Measurements from ENCODE around the gene ANKRD22.
"Not testable (repeated sequence)": the region's sequence is repeated elsewhere in the genome, so short reads cannot be mapped to it uniquely, and the experiment has no call there.

ANKRD22 gene

GRCh38 chr10:88877298-88877697 is 25.7 kb upstream of the ANKRD22 start:
- DNase-seq (ENCODE audit: low spot score), result no peak

DNA sequence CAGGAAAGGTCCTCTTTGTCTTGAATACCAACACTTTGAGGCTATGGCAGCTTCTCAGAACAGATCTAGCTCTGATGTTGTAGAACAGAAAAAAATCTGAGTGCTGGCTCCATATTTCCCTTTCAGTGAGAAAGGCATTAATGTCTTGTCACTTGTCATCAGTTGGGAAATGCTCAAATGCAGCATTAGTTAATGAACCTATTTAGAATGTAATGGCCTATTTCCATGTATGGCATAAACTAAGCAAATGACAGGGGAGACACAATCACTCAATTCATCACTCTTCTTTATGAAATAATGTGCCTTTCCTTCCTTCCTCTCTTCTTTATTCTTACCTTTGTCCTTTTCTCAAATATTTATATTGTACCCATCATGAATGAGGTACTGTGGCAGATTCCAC is 23.4 kb upstream of the ANKRD22 start:
- DNase-seq (ENCODE audit: low spot score), result no peak

DNA sequence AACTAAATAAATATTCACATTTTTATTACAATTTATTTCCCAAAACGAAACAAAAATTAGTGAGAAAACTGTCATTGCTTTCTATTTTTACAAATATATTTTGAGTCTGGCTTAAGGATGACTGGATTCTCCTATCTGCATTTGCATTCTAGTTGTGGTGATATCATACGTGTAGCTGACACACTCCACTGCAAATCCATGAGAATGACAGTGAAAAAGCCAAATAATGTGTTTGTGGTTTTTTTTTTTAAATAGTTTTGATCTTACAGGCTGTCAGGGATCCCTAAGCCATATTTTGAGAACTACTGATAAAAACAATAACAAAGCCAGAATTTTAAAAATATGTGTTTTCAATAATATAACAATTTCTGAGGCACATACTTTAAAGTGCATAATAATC is 22.6 kb upstream of the ANKRD22 start:
- DNase-seq (ENCODE audit: low spot score), result no peak

DNA sequence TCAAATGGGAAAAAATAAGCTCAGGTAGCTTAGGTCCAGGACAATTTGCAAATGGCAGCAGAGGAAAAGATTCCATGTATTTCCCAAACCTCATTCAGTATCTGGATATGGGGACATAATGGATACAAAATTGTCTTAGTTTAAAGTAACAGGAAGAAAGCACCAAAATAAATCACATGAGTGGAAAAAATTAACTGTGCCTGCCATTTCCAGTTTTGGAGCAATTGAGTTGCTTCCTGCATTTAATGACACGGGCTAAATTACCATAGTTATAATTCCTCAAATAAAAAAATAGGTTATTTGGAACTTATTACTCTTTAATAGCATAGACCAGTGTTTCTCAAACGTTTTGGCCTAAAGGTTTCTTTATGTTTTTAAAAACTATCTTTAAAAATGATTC is 22.1 kb upstream of the ANKRD22 start:
- DNase-seq (ENCODE audit: low spot score), result no peak

- no peak for DNase-seq (ENCODE audit: low spot score)
Measured at GRCh38 chr10:88870089-88870488, 18.4 kb upstream of the ANKRD22 start.

GRCh38 chr10:88866454-88866853 is 14.8 kb upstream of the ANKRD22 start:
- DNase-seq (ENCODE audit: low spot score), result no peak

DNA sequence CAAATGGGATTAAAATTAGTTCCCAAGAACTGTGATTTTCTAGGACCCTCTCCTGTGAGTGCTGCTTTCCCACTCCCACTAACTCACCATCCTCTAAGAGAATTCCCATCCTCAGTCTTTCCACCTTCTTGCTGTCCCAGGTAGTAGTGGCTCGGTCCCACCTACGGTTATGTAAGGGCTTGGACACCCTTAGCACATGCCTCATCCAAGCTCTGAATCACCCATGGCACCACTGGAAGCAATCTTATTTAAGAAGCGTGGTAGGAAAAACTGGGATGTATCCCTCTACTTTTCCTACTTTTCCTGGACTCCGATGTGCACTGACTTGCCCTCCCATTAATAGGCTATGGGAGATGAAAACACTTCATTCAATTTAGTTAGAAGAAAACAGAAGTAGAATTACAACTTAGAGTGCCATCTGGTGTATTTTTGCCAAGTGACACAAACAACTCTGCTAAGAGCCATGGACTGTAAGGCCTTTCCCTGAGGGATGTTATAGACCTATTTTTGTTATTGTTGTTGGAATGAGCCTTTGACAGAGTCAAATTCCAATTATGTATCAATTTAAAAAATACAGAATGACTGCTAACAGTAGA is 13.7 kb upstream of the ANKRD22 start:
- DNase-seq (ENCODE audit: low spot score), result no peak

DNA sequence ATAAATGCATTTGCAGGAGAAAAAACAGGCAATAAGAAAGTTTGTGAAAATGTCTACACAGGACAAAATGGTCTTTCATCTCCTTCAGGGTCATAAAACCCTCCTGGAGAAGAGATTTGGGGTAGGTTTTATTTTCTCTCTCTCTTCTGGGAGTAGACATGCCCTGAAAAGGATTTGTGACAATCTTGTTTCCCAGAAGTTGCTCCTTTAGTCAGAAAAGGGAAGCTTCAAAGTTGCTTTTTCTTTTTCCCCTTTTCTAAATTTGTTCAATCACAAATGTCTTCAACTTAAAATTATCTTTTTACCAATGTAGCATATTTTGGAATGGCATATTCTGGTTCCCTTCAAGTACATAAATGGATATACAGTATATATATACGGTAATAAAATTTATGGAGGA is 9.4 kb upstream of the ANKRD22 start:
- no peak for DNase-seq (ENCODE audit: low spot score)

DNA sequence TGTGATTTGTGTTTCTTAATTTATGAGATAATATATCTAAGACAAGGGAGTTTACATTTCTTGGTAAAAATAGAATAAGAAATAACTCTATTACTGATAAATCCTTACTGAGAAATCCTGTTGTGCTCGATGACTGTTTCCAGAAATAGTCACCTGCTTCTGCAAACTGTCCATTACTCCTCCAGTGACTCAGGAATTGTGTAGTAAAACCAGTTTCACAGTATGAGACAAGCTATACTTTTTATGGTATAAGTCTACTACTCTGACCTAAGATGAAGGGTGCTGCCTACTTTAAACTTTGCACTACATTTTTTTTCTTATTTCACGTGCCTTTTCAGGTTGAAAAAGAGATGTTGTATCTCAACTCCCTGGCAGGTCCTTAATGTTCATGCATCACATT is 6.8 kb upstream of the ANKRD22 start:
- DNase-seq (ENCODE audit: low spot score), result no peak

DNA sequence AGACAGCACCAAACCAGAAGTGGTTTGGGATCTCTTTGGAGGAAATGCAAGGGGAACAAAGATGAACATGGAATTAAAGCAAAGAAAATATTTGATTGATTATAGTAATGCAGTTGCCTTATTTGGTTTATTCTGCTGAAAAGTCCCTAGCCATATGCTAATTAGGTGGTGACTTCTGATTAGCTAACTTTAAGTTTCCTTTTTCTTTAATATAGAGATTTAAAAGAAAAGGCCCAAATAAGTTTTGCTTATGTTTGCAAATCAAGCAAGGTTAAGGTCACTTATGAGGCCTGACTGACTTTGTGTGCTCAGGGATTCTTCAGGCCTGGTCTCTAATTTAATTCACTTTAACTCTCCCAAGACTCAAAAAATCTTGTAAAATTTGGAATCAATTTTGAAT is 6.2 kb upstream of the ANKRD22 start:
- no peak for DNase-seq (ENCODE audit: low spot score)

GRCh38 chr10:88854684-88855083 is 3.0 kb upstream of the ANKRD22 start:
- no peak for DNase-seq (ENCODE audit: low spot score)

DNA sequence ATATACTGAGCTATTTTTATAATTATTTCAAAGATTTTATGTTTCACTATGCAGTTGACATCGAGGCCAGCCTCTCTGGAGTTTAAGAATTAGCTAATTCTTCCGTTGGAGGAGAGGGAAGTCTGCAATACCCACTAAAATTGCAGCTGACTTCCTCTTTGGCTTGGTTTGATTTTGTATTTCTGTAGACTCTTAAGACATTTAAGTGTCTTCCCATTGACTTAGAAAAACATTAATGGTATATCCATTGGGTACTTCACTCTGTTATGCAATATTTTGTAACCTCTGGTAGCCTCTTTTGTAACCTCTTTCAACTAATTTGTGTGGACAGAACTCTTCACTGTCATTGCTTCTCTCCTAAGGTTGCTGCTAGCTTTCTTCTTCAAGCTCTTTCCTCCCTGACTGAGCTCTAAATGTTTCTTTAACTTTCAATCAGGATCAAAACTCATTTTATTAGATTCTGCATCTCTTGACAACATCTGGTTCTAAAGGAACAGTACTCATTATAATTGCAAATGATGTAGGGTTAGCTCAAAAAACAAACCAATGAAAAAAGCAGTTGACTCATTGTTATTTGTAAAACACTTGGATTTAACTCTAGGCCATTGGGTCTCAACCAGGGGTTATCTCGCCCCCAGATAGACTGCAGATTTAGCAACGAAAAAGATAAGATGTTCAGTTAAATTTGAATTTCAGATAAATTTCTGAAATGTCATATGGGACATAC is 1.7 kb upstream of the ANKRD22 start:
- DNase-seq (ENCODE audit: low spot score), result no peak

- no peak for DNase-seq (ENCODE audit: low spot score)
Measured at GRCh38 chr10:88852327-88852726, 683 bp upstream of the ANKRD22 start.

DNA sequence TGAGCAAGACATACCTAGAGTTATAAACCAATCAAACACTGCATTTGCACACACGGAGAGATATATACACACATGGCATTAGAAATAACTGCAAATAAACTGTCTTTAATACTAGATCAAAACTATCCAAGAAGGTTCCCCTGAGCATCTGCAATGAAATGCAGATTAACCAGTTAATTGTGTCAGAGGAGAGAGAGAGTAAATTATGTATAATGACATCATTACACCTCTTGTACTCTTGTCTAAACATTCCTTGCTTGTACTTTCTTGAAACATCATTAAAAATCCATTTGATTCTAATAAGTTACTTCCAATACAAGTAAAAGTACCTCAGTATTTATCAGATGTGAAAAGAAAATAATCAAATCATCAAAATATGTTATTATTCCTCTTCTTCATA is 932 bp downstream of the ANKRD22 start:
- no peak for DNase-seq (ENCODE audit: low spot score)

GRCh38 chr10:88849234-88849633 is 2.4 kb downstream of the ANKRD22 start:
- DNase-seq (ENCODE audit: low spot score), result no peak

GRCh38 chr10:88848499-88848898 is 3.1 kb downstream of the ANKRD22 start:
- DNase-seq (ENCODE audit: low spot score), result no peak

- no peak for DNase-seq (ENCODE audit: low spot score)
Measured at GRCh38 chr10:88843171-88843570, 8.5 kb downstream of the ANKRD22 start.

DNA sequence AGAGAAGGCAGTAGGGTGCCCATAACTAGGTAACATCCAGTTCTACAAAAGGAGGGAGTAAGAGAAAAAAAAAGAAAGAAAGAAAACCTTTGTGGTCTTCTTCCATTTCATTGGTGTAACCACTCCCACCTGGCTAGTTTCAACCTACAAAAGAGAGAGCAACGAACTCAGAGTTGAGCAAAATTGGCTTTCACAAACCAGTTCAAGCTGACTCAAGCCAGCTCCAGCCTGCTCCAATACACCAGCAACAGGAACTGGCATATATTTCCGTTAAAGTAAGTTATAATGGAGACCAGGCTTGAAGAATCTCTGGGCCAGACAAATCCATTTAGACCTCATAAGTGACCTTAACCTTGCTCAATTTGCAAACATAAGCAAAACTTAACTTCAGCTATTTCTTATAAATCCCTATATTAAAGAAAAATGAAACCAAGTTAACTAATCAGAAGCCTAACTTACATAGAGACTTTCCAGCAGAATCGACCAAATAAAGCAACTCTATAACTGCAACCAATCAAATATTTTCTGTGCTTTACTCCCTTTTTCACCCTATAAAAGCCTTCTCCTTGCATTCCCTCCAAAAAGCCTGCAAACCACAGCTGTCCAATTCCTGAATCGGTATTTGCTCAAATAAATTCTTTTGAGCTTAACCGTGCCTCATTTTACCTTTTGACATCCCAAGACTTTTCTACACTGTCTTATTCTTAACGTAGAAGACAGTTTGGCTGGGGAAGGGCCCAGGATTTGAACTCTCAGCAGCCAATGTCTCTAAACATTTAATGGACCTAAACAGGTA is 10.1 kb downstream of the ANKRD22 start:
- no peak for DNase-seq (ENCODE audit: low spot score)

DNA sequence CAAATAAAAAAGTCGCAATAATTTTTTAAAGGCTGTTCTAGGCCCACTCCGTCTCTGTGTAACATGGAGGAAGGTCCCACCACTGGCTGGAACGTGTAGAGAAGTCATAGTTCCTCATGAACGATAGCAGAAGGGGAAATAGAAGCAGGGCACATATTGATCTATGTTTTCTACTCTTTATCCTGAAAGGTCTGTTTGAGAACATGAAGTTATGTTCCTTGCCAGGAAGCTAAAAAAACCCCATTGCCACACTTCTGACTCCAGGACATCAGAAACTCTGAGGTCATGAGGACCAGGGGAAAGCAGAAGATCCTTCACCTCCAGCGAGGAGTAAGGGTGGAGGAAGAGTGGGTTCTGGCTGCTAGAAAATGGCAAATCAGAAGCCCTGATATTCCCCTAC is 10.8 kb downstream of the ANKRD22 start:
- no peak for DNase-seq (ENCODE audit: low spot score)

- DNase-seq (ENCODE audit: low spot score), result no peak
Measured at GRCh38 chr10:88840104-88840503, 11.5 kb downstream of the ANKRD22 start.

GRCh38 chr10:88838766-88839350 is 12.8 kb downstream of the ANKRD22 start:
- DNase-seq (ENCODE audit: low spot score), result no peak

DNA sequence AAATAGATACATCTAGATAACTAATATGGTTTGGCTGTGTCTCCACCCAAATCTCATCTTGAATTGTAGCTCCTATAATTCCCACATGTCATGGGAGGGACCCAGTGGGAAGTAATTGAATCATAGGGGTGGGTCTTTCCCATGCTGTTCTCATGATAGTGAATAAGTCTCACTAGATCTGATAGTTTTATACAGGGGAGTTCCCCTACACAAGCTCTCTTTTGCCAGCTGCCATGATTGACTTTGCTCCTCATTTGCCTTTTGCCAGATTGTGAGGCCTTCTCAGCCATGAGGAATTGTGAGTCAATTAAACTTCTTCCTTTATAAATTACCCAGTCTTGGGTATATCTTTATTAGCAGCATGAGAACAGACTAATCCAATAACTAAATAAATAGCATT is 14.0 kb downstream of the ANKRD22 start:
- not testable (repeated sequence) for DNase-seq (ENCODE audit: low spot score)

- no peak for DNase-seq (ENCODE audit: low spot score)
Measured at GRCh38 chr10:88835910-88836221, 15.8 kb downstream of the ANKRD22 start.
